AG08396 (cell line): Measurements from ENCODE around the gene MCAT.
"Not testable (repeated sequence)": the region's sequence is repeated elsewhere in the genome, so short reads cannot be mapped to it uniquely, and the experiment has no call there.

Experiments
- DNase-seq: peaks from one replicate; pipeline ENCODE4 v3.0.0; 2012; ENCODE audit warnings: low spot score, mixed read lengths

MCAT gene

DNA sequence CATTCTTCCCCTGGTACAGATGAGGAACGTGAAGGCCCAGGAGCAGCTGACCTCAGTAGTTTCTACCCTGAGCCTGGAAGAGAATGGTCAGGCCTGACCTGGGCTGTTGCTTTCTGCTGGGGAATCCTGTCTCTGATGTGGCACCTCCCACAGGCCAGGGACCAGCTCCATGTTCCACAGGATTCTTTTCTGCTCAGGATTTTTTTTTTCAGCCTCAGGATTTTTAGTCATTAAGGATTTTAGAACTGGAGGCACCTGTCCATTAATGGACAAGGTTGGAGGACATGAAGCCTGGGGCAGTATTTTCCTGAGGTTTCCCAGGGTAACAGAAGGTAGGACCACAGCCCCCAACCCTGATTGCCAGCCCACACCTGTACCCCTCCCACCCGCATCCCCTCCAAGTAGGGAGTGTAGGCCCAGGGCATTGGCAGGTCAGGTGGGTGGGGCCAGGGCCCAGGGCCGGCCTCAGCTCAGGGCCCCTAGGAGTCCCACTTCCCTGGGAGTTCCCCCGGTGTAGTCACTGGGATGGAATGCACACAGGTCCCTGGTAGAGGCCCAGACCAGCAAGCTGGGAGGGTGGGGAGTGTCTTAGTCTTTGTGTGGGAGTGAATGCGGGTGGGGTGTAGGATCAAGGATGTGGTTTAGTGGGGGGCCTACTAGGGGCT lies 16.6 kb downstream of the MCAT start:
- DNase-seq: peak; percentile 92

DNA sequence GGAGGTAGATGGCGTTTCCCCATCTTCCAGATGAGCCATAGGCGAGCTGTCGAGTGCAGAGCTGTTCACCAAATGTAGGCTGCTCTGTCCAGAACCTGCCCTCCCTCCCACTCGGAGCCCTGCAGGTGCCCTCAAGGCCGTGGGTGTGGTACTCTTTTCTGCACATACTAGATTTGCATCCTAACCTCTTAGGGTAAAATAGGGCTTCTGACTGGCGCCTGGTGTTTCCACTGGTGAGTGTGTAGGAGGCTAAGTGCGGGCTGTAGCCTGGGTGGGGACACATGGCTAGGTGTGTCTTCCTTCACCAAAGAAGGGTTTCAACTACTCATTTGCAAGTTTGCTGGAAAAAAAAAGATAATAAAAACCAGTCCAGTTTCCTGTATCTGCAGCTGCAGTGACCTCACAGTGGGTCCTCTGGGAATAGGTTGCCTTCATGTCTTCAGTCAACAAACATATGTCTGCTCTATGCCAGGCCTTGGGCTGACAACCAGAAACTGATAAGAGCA lies 24.2 kb downstream of the MCAT start:
- no peak for DNase-seq

DNA sequence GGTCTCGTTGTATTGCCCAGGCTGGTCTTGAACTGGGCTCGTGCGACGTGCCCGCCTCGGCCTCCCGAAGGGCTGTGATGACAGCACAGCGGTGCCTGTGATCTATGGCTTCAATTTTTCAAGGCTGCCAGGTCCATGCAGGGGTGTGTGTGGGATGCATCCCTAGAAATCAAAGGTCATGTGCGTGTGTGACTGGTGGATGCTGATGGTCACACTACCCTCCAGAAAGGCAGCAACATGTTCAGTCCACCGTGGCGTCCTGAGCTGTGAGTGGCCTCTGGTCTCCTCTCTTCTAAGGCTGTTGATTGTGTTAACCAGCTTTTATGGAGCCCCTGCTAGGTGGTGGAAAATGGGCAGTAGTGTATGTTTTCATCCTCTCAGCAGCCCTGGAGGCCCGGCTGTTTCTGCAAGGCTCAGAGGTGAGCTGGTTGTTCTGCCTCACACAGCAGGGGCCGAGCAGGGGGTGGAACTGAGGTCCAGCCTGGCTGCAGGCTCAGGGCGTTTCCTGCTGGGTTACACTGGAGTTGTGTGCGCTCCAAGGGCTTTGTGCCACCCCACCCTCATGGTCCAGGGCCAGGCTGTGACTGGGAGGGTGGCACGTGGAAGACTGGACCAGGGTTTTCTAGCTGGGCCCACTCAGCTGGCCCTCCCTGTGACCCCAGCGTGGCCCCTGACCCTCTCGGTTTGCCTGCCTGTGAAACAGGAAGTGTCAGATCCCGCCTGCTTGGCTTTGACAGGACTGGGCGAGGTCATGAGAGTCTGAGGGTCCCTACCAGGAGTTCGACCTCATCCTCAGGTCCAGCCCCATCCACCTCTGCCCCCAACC lies 25.0 kb downstream of the MCAT start:
- no peak for DNase-seq

- DNase-seq: no peak
Measured at GRCh38 chr22:43116932-43117331, 26.3 kb downstream of the MCAT start.

DNA sequence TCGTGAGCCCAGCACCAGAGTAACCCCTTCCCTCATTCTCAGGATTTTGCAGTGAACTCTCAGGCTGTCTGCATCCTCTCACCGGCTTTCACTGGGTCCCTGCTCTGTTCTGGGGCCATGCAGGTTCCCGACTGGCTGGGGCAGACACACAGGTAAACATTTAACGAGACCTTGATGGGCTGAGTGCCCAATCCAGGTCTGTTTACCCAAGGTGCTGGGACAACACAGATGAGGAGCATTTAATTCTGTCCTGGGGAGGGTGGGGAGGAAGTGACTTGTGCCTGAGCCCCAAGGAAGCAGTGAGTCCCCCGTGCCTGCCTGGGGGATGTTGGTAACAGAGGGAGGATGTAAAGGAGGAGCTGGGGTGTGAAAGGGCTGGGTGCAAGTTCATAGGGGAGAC lies 28.2 kb downstream of the MCAT start:
- DNase-seq: no peak

DNA sequence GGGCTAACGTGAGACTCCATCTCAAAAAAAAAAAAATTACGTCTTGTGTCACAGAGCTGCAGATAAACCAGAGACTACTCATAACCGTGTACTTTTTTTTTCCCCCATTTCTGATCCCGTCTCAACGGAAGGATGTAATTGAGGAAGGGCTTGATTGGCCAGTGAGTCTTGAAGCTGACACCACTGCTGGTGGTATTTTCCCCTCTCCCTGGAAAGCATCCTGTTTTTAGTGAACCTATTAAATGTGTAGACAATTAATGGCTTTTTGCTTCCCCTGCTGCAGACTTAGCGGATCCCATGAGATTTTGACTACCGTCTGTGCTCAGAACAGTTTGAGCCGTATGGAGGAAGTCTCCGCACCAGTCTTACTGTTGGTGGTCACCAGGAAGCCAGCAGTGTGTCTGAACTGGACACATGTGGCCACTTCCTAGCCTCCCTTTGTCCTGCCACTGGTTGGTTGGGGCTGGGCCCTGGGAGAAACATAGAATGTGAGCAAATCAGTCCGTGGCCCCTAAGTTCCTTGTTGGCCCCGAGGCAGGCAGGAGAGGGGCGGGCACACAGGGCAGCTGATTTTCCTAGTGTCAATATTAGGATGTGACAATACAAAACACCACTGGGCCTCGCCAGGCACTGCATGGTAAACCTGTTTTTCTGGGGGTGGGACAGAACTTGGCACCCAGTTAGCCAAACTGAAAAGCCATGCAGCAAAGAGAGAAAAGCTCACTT lies 29.5 kb downstream of the MCAT start:
- DNase-seq: no peak

GRCh38 chr22:43110927-43111623 lies 32.1 kb downstream of the MCAT start:
- no peak for DNase-seq

GRCh38 chr22:43110444-43110926 lies 32.7 kb downstream of the MCAT start, which contains the start of gene BIK:
BIK (plus strand) TSS chr22:43110750; CDS start chr22:43124023, 13,273 bp downstream.
- DNase-seq: peak; percentile 62

DNA sequence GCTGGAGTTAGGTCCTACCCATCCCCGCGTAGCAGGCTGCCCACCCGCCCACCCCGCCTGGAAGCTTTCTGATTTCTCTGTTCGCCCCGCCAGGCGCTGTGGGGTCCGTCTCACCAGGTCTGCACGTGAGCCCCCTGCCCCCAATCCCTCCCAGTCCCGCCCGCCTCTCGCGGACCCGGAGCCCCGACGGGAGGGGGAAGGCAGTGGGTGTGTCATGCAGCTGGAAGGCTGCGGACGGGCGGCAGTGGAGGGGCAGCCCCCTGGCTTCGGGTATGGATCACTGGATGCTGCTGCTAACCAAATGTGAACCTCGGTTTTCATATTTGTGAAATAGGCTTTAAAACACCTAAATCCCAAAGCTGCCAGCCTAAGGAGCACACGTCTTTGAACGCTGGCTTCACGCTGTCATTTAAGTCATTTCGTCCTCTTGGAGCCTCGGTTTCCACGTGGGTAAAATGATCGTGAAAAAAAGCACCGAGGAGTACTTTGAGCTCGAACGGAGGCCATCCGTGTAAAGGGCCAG lies 33.2 kb downstream of the MCAT start:
- no peak for DNase-seq

DNA sequence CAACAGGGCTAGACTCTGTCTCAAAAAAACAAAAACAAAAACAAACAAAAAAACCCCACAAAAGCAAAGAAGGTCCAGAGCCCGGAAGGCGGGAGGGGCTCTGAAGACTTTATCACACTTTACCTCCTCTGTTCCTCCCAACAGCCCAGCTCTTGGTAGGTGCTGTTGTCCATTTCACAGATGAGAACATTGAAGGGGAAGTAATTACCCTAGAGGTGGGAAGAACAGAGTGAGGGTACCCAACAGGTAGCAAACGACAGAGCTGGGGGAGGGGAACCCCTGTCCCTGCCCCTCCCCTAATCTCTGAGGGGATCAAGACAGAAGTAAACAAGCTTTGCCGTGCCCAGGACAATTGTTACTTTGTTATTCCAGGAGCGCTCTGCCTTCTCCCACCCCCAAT lies 33.7 kb downstream of the MCAT start:
- no peak for DNase-seq

- no peak for DNase-seq
Measured at GRCh38 chr22:43106302-43106701, 36.9 kb downstream of the MCAT start.

- DNase-seq: not testable (repeated sequence)
Measured at GRCh38 chr22:43104950-43105349, 38.2 kb downstream of the MCAT start.

GRCh38 chr22:43104056-43104625 lies 39.1 kb downstream of the MCAT start:
- not testable (repeated sequence) for DNase-seq

- DNase-seq: no peak
Measured at GRCh38 chr22:43101306-43101705, 41.9 kb downstream of the MCAT start.

- DNase-seq: no peak
Measured at GRCh38 chr22:43100225-43100624, 43.0 kb downstream of the MCAT start.

DNA sequence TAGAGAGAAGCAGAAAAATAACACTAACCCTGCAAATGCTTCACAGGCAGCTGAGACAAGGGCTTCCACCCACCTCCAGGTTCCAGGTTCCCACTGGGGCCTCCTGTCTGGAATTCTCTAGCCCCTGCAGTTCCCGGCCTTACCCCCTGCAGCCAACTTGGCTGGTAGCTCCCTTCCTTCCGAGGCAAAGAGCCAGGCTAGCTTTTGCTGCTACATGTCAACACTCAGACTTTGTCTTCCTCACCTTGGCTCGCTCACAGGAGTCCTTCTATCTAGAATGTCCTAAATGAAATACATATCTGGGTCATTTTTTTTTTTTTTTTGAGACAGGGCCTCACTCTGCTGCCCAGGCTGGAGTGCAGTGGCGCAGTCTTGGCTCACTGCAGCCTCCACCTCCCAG lies 44.1 kb downstream of the MCAT start:
- no peak for DNase-seq

DNA sequence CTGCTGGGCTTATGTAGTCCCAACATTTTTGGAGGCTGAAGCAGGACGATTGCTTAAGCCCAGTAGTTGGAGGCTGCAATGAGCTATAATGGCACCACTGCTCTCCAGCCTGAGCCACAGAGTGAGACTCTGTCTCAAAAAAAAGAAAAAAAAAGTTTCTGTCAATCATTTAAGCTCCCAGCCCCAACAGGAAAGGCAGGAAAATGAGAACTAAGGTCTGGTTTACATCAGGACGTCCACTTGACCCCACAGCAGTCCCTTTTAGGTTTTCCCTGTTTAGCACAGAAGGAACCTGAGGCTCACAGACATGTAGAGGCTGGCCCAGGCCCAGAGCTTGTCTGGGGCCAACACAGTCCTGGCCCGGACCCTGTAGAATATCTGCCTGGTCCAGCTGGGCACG lies 44.8 kb downstream of the MCAT start:
- DNase-seq: no peak

DNA sequence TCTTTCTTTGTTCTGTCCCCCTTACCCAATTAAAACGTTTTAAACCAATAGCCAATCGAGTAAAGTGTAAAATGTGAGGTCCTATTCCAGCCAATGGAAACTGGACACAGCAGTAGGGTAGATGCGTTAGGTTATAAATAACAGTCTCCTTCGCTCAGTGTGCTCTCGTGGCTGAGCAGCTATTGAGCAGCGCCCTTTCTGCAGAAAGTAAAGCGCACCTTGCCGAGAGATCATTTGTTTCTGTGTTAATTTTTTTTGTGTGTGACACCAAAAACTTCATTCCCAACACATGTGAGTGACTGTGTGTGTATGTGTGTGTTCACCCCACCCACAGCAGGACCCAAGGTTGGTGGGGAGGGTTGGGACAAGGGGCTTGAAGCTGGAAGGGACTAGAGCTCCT lies 46.8 kb downstream of the MCAT start:
- no peak for DNase-seq

GRCh38 chr22:43094551-43094950 lies 48.6 kb downstream of the MCAT start:
- DNase-seq: no peak

DNA sequence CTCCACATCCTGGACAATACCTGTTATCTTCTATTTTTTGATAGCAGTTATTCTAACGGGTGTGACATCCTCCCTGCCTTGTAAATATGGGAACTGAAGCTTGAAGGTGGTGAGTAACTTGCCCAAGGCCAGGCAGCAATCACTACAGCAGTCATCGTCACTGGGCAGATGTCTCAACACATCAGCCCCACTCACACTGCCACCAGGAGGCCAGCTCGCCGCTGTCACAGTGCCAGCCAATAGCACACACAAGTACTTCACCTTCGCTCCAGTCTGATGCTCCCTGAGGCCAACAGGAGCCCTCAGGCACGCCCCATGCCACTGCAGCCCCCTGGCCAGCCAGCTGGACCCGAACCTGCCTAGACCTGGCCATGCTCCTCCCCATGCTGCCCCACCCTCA lies 49.1 kb downstream of the MCAT start:
- DNase-seq: no peak

- no peak for DNase-seq
Measured at GRCh38 chr22:43092085-43092484, 51.1 kb downstream of the MCAT start.
